GM12878 (cell line): ENCODE data around the gene TNIP1. TPM values are rescaled to one million over a fixed set of nuclear protein-coding genes. Genes with fewer than 3 reads are reported as not detected.

ENCODE experiments used
- ATAC-seq: fragments of 200-7000 bp; cut with Tn5 transposase; 3 replicates; pipeline ENCODE4 v1.9.1; 2020; ENCODE audit warnings: mild to moderate bottlenecking, moderate library complexity
- BruUV-seq: library from RNA; stranded (reverse); fragments of 400-500 nt; replicated peaks from 2 replicates; lab custom pipeline; 2021; lab: Mats Ljungman, UMichigan
- CTCF ChIA-PET: fragments of 300-600 bp; sonication (Branson Sonifier 250); formaldehyde crosslinking; extraction: SDS; loops from one replicate; lab custom pipeline; 2021; ENCODE audit warnings: inconsistent platforms; lab: Yijun Ruan, JAX
- POLR2A ChIA-PET: fragments of 350-600 bp; formaldehyde crosslinking; extraction: SDS; loops from one replicate; lab custom pipeline; 2021; ENCODE audit warnings: inconsistent platforms; lab: Charles Lee
- RAD21 ChIA-PET: fragments of 300-600 bp; sonication (Branson Sonifier 250); formaldehyde crosslinking; loops from one replicate; lab custom pipeline; 2023; ENCODE audit warnings: antibody characterized with exemption; ENCODE audit not compliant: unreplicated experiment; lab: Charles Lee
- SMC1A ChIA-PET: fragments of 300-600 bp; sonication (Branson Sonifier 250); formaldehyde crosslinking; loops from one replicate; lab custom pipeline; 2023; ENCODE audit not compliant: unreplicated experiment, uncharacterized antibody; lab: Charles Lee
- DNase-seq: peaks from one replicate; pipeline ENCODE4 v3.0.0-alpha.2; 2011; ENCODE audit warnings: low read depth, low spot score
- FAIRE-seq: peaks from 3 replicates; lab custom pipeline; 2011; peaks lifted over from hg19 to GRCh38; lab: Jason Lieb, UNC
- H2AFZ ChIP-seq: 2 replicates; pipeline ENCODE4 v1.6.0; 2011; ENCODE audit warnings: low read depth, low read length, control low read depth; ENCODE audit not compliant: control insufficient read depth
- H3K27ac ChIP-seq: 2 replicates; pipeline ENCODE4 v1.5.1; 2011; ENCODE audit warnings: control low read depth; ENCODE audit not compliant: control insufficient read depth, insufficient read depth
- H3K27me3 ChIP-seq, 2 experiments: replicated peaks in 1 of 2; 2 replicates each; pipeline versions ENCODE4 v1.6.0 to v1.6.1; 2011; ENCODE audit warnings: low read length in 1 of 2; ENCODE audit not compliant: control insufficient read depth in 2 of 2, insufficient read depth in 2 of 2
- H3K36me3 ChIP-seq, 2 experiments: 2 replicates each; pipeline ENCODE4 v1.5.1; 2011; ENCODE audit warnings: low read length in 1 of 2; ENCODE audit not compliant: control insufficient read depth in 2 of 2, insufficient read depth in 2 of 2
- H3K4me1 ChIP-seq: 2 replicates; pipeline ENCODE4 v1.6.1; 2011; ENCODE audit warnings: mild to moderate bottlenecking, low read length, moderate library complexity, mixed read lengths; ENCODE audit not compliant: control insufficient read depth, insufficient read depth
- H3K4me2 ChIP-seq: 2 replicates; pipeline ENCODE4 v1.6.0; 2011; ENCODE audit warnings: control low read depth; ENCODE audit not compliant: control insufficient read depth, insufficient read depth
- H3K4me3 ChIP-seq: fragments of 200-600 bp; sonication (generic); 2 replicates; pipeline ENCODE4 v1.5.1; 2016
- H3K79me2 ChIP-seq: 2 replicates; pipeline ENCODE4 v1.6.0; 2011; ENCODE audit warnings: low read length; ENCODE audit not compliant: control insufficient read depth, insufficient read depth
- H3K9ac ChIP-seq: 2 replicates; pipeline ENCODE4 v1.8.0; 2011; ENCODE audit warnings: low read length, control low read depth, mixed read lengths; ENCODE audit not compliant: control insufficient read depth, insufficient read depth
- H3K9me3 ChIP-seq: replicated peaks from 3 replicates; pipeline ENCODE4 v1.5.1; 2011; ENCODE audit warnings: mild to moderate bottlenecking, low read length; ENCODE audit not compliant: control insufficient read depth, insufficient read depth
- H4K20me1 ChIP-seq: 2 replicates; pipeline ENCODE4 v1.6.0; 2011; ENCODE audit not compliant: control insufficient read depth, insufficient read depth
- EZH2 ChIP-seq: IDR thresholded peaks from 2 replicates; pipeline ENCODE4 v1.6.1; 2012; ENCODE audit warnings: low read depth, mild to moderate bottlenecking, control low read depth, inconsistent platforms, low read length, borderline replicate concordance; ENCODE audit not compliant: control insufficient read depth
- JUNB ChIP-seq: IDR thresholded peaks from 2 replicates; pipeline ENCODE4 v1.6.1; 2016; ENCODE audit warnings: antibody characterized with exemption, mild to moderate bottlenecking
- KDM1A ChIP-seq: fragments of 200-600 bp; sonication (generic); IDR thresholded peaks from 2 replicates; pipeline ENCODE4 v1.6.1; 2016; ENCODE audit warnings: borderline replicate concordance
- NFYB ChIP-seq: IDR thresholded peaks from 2 replicates; pipeline ENCODE4 v1.6.1; 2011; ENCODE audit warnings: low read depth, mild to moderate bottlenecking, low read length, improper control_type of control experiment, moderate library complexity; ENCODE audit not compliant: insufficient read depth
- PAX5 ChIP-seq: IDR thresholded peaks from 2 replicates; pipeline ENCODE4 v1.6.1; 2011; ENCODE audit warnings: low read depth, low read length, borderline replicate concordance
- RAD21 ChIP-seq: IDR thresholded peaks from 2 replicates; pipeline ENCODE4 v1.6.1; 2011; ENCODE audit warnings: mild to moderate bottlenecking, low read depth, low read length, moderate library complexity; ENCODE audit not compliant: insufficient read depth
- SRF ChIP-seq, 2 experiments: IDR thresholded peaks; 2 replicates each; pipeline ENCODE4 v1.6.1; 2011; ENCODE audit warnings: low read depth in 2 of 2, low read length in 2 of 2, mild to moderate bottlenecking in 1 of 2, moderate library complexity in 1 of 2
- SUZ12 ChIP-seq: fragments of 200-600 bp; sonication (generic); IDR thresholded peaks from one replicate; pipeline ENCODE4 v1.6.1; 2018; ENCODE audit warnings: antibody characterized with exemption, mild to moderate bottlenecking; ENCODE audit not compliant: unreplicated experiment
- WGBS: methylation state at CpG from one replicate; pipeline ENCODE4 v1.1.6; 2016; ENCODE audit warnings: low lambda C conversion rate; ENCODE audit not compliant: insufficient replicate concordance, insufficient coverage; ENCODE audit errors: missing lambda C conversion rate; 5-methylcytosine and 5-hydroxymethylcytosine counted together
- in situ Hi-C: fragments of 300-500 bp; cut with MboI; formaldehyde crosslinking; loops from 9 replicates; pipeline ENCODE4 v1.14.3; 2018; ENCODE audit warnings: mixed read lengths
- intact Hi-C: fragments of 100-400 bp; cut with micrococcal nuclease; formaldehyde crosslinking; loops from one replicate; pipeline ENCODE4 v1.14.2; 2022; ENCODE audit not compliant: unreplicated experiment
- polyA plus RNA-seq, 11 experiments: library from polyadenylated mRNA; depleted of rRNA in 4 of 11; unstranded in 6 of 11; stranded (reverse) in 5 of 11; fragments of >200 nt; fragmentation: Nextera tagmentation in 4 of 11; fragmentation: Illumina TruSeq in 1 of 11; extraction: Ambion mirVana in 4 of 11; extraction: Trizol in 1 of 11; gene quantifications; 1 replicate in 1 of 11; 2 replicates in 10 of 11; pipeline versions ENCODE4 v1.2.1 to v1.2.3, GENCODE V29; 2011 to 2016; ENCODE audit warnings: inconsistent platforms in 2 of 11, missing spikeins in 2 of 11, low read depth in 1 of 11
- total RNA-seq, 4 experiments: library from RNA; depleted of rRNA in 3 of 4; stranded (reverse); fragments of >200 nt in 3 of 4; fragmentation: Illumina TruSeq in 1 of 4; extraction: Trizol in 1 of 4; gene quantifications; 2 replicates each; pipeline versions ENCODE4 v1.2.1 to v1.2.3, GENCODE V29; 2013 to 2021

The TNIP1 gene
- total and polyA plus RNA-seq, 10 of the 15 experiments (the other 5 are each of a cell fraction or from before 2014, with no cell fraction given) = 4.4 to 279 (median 150) TPM

DNA sequence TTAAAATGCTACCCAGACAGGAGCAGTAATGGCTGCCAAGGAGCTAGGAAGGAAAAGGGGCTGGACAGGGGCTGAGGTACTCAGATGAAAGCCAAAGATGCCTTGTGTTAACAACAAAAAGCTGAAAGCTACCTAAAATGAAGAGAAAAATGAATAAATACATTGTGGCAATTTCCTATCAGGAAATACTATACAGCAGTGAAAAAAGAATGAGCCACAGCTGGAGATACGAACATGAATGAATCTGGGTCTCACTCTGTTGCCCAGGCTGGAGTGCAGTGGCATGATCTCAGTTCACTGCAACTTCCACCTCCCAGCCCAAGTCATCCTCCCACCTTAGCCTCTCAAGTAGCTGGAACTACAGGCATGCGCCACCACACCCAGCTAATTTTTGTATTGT lies 6.3 kb downstream of the TNIP1 start (continued):
- TF ChIP-seq JUNB = no peak

DNA sequence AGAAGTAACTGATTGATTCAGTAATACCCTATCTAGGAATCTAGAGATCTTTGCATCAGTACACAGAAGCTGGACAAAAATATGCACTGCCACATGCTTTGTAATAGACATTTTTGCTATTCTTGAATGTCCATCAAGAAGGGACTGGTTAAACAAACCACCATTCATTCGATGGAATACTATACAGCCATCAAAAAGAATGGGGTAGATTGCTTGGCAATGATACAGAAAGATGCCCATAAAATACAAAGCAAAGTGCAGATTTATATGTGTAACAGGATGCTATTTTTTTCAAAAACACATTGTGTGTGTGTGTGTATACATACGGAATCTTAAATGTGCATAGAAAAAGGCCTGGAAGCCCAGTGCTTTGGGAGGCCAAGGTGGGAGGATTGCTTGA lies 7.6 kb downstream of the TNIP1 start:
- in situ Hi-C loops = no loop called here
- H3K79me2 ChIP-seq = peaks cover 99% of the 10 kb centered on the region

DNA sequence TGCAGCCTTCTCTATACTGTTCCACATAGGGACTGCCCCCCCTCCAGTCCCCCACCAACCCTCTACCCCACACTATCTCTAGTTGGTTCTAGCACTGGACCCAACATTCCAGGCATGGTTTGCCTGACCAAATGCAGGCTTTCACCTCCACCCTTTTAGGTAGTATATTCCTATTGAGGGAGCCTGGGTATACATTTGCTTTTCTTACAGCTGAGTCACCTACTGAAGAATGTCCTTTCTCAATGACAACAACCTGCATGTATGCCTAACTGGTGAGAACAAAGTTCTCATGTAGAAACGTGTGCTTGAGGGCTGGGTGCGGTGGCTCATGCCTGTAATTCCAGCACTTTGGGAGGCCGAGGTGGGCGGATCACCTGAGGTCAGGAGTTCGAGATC lies 8.2 kb downstream of the TNIP1 start:
- no peak for TF ChIP-seq NFYB
- no peak for TF ChIP-seq SUZ12
- TF ChIP-seq KDM1A = no peak
- no peak for TF ChIP-seq EZH2
- FAIRE-seq (no peak), DNase-seq (no peak), ATAC-seq (no peak)
- Histone ChIP-seq H3K36me3 (peaks cover 25 to 61% of the 10 kb centered on the region in 2 experiments), H3K27me3 (no peaks in the 10 kb centered on the region), H3K9ac (no peak overlapping the region), H4K20me1 (peaks cover 41% of the 10 kb centered on the region), H3K4me1 (peaks cover 70% of the 10 kb centered on the region), H3K4me3 (no peak overlapping the region), H3K27ac (no peak overlapping the region), H3K4me2 (no peak overlapping the region; the same call in 1 of the 2 replicates), H3K9me3 (no peaks in the 10 kb centered on the region; the same call in 2 of the 3 replicates), H3K79me2 (peaks cover 99% of the 10 kb centered on the region), H2AFZ (no peak overlapping the region)
- in situ Hi-C loops = no loop called here
- BruUV-seq = no TSS peak
- SMC1A ChIA-PET = interaction anchor here (1.0 to 10.8 kb wide), 6 partner anchors 11 to 43 kb away, joined by 3 to 97 read pairs (median 22); no protein-coding TSS in a partner anchor
- WGBS = 46% methylated on average over 5 of the region's 5 CpGs
- RAD21 ChIA-PET = interaction anchor here (0.8 to 1.7 kb wide), 4 partner anchors 11 to 43 kb away, joined by 3 to 5 read pairs (median 3); no protein-coding TSS in a partner anchor
- intact Hi-C loops = no loop called here
- CTCF ChIA-PET = interaction anchor here (1.0 to 5.0 kb wide), 6 partner anchors 9 to 51 kb away, joined by 3 to 49 read pairs (median 4); partner anchors contain the start of gene TNIP1
- POLR2A ChIA-PET = interaction anchor here (0.6 to 4.6 kb wide), 4 partner anchors 10 to 26 kb away, joined by 3 to 20 read pairs (median 4); no protein-coding TSS in a partner anchor

More for the DNA sequence above, 7.6 kb downstream of the TNIP1 start:
- Histone ChIP-seq H2AFZ (no peak overlapping the region), H3K4me2 (no peak overlapping the region), H4K20me1 (peaks cover 41% of the 10 kb centered on the region), H3K4me3 (no peak overlapping the region), H3K27me3 (no peaks in the 10 kb centered on the region), H3K4me1 (peaks cover 69% of the 10 kb centered on the region), H3K36me3 (peaks cover 21 to 63% of the 10 kb centered on the region in 2 experiments), H3K27ac (no peak overlapping the region), H3K9me3 (no peaks in the 10 kb centered on the region; the same call in 2 of the 3 replicates), H3K9ac (no peak overlapping the region)
- ChIA-PET POLR2A (interaction anchor here (4.6 kb wide), 1 partner anchor 13 kb away, joined by 20 read pairs; no protein-coding TSS in a partner anchor), RAD21 (interaction anchor here (1.2 kb wide), 1 partner anchor 21 kb away, joined by 3 read pairs; no protein-coding TSS in a partner anchor), CTCF (interaction anchor here (1.1 to 7.5 kb wide), 3 partner anchors 13 to 43 kb away, joined by 4 to 60 read pairs (median 7); no protein-coding TSS in a partner anchor), SMC1A (interaction anchor here (1.0 to 10.8 kb wide), 4 partner anchors 21 to 52 kb away, joined by 3 to 97 read pairs (median 12); no protein-coding TSS in a partner anchor)
- TF ChIP-seq SRF (IDR thresholded peaks at IDR 0.05; ENCODE audit: low read depth in 2 of 2, low read length in 2 of 2) (no peak), RAD21 (no peak), PAX5 (no peak)
- 97% methylated on average over 2 of the region's 2 CpGs for WGBS
- DNase-seq (no peak), FAIRE-seq (no peak), ATAC-seq (no peak)
- BruUV-seq = no TSS peak
- intact Hi-C loops = no loop called here
